ENCODE measurements around the gene FBXL16. TPM values are rescaled to one million over a fixed set of nuclear protein-coding genes. Genes with fewer than 3 reads are reported as not detected.

FBXL16 gene
- total RNA-seq, 1 donor from 2014 or later, result 6.4 TPM

DNA sequence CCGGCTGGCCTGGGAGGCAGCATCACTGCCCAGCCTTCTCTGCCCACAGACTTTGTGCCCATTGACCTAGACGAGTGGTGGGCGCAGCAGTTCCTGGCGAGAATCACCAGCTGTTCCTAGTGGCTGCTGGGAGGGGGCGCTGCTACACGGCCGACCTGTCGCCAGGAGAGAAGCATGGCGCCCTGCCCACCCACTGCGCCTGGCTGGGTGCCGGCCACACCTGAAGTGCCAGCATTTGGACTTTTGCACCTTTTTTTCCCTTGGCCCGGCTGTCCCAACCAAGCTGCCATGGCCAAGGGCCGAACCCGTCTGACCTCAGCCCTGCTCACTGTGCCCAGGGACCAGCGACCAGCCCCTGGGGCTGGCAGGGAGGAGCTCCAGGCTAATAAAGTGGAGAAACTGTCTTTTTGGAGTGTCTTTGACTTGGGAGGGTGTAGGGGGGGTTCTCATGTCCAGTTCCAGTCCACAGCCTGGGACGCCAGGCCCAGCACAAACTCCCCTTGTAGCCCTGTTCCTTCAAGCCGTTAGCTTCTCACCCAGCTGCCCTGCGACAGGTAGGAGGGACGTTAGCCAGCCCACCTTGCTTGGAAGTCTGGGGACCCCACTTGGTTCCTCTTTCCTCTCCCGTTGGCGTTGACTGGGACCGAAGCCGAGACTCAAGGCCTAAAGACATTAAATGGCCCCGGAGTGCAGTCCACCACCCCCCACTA, 57.4 kb downstream of the FBXL16 start:
- H3K27ac Mint-ChIP-seq, result peak overlapping the region; percentile 85
- H3K4me1 Mint-ChIP-seq, result peaks cover 10% of the 10 kb centered on the region
- no peaks in the 10 kb centered on the region for H3K9me3 Mint-ChIP-seq
- no peaks in the 10 kb centered on the region for H3K27me3 Mint-ChIP-seq
- H3K36me3 Mint-ChIP-seq (ENCODE audit: low read depth), result peaks cover 10% of the 10 kb centered on the region
- H3K4me3 Mint-ChIP-seq, result peak overlapping the region; percentile 86
- intact Hi-C loops (cut with micrococcal nuclease), result loop anchor here (2.0 kb wide), 2 partner anchors 37 to 59 kb away; partner anchors contain the start of gene JMJD8
- peak; percentile 77 for DNase-seq

DNA sequence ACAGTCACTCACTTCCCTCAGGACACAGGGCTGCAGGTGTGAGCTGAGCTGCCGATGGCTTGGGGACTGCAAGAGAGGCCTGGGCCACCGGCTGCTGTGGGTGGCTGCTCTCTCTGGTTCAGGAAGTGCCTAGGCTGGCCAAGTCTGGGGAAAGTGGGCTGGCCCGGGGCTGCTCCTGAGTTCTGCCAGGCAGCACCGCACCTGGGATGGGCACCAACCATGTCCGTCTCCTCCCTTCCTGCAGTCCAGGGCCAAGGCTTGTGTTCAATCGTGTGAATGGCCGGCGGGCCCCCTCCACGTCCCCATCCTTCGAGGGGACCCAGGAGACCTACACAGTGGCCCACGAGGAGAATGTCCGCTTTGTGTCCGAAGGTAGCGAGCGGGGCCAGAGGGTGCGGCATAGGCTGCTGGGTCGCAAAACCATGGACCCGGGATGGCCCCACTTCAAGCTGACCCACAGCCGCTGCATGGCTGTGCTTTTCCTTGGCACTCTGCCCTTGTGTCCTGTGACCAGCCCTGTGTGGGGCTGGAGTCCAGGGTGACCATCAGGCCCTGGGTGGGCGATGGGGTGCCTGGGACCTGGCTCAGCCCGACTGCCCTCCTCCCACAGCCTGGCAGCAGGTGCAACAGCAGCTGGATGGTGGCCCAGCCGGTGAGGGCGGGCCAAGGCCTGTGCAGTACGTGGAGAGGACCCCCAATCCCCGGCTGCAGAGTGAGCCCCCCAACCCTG, 58.3 kb downstream of the FBXL16 start:
- Mint-ChIP-seq H3K9me3 (no peaks in the 10 kb centered on the region), H3K36me3 (ENCODE audit: low read depth) (peaks cover 10% of the 10 kb centered on the region), H3K4me1 (peaks cover 10% of the 10 kb centered on the region), H3K27me3 (no peaks in the 10 kb centered on the region), H3K4me3 (no peak overlapping the region), H3K27ac (no peak overlapping the region)
- intact Hi-C loops (cut with micrococcal nuclease), result no loop called here
- DNase-seq, result no peak

DNA sequence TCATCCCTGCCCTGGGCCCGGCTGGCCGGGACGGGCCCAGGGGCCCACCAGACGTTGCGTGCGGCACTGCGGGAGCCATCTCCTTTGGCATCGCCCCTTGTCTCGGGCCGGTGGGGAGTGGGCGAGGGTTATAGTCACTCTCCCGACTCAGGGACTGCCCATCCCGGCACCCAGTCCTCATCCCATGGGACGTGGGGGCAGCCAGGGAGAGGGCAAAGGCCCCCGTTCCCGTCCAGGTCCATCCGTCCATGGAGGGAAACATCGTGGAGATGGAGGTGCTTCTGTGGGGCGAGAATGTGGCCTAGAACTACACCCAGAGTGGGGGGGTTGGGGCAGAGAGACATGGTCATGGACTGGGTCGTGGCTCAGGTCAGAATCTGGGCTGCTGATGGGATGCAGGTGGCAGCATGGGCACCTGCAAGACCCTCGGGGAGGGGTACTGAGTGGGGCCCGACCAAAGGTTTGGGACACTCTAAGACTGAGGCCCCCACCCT, 58.9 kb downstream of the FBXL16 start:
- no peaks in the 10 kb centered on the region for H3K27me3 Mint-ChIP-seq
- H3K36me3 Mint-ChIP-seq (ENCODE audit: low read depth), result peaks cover 10% of the 10 kb centered on the region
- H3K9me3 Mint-ChIP-seq, result no peaks in the 10 kb centered on the region
- intact Hi-C loops (cut with micrococcal nuclease), result no loop called here
- H3K4me3 Mint-ChIP-seq, result no peak overlapping the region
- H3K4me1 Mint-ChIP-seq, result peaks cover 10% of the 10 kb centered on the region
- DNase-seq, result no peak
- H3K27ac Mint-ChIP-seq, result no peak overlapping the region

DNA sequence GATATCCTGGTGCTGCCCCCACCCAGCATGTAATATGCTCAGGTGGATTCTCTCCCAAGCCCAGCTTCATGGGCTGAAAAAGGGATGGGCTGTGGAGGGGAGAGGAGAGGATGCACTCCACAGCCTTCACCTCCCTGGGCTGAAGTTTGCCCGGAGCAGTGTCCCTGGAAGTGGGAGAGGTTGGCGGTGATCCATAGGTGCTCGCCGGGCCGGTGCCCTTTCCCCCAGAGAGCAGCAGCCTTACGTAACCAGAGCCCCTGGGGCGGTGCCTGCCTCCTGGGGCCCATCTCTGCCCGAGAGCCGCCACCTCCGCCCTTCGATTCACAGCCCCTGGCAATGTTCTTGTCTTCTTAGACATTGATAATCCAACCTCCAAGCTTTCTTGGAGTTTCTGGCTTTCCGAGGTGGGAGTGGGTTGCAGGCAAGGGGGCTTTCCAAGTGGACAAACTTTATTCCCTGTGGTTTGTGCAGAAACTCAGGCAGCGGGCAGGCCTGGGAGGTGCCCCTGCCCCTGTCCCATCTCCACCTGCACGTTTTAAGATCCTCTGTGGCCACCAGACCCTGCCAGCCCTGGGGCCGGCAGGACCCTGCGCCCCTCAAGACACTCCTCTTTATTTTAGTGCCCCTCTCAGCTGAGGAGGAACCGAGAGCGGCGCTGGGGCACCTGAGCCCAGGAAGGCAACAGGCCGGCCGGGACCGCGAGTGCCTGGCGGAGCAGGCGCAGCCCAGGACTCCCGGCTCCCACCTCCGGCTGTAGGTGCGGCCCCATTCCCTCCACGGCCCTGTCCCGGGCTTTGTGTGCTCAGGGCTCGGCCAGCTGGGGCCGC, 59.5 kb downstream of the FBXL16 start:
- H3K27me3 Mint-ChIP-seq, result no peaks in the 10 kb centered on the region
- no peak overlapping the region for H3K27ac Mint-ChIP-seq

DNA sequence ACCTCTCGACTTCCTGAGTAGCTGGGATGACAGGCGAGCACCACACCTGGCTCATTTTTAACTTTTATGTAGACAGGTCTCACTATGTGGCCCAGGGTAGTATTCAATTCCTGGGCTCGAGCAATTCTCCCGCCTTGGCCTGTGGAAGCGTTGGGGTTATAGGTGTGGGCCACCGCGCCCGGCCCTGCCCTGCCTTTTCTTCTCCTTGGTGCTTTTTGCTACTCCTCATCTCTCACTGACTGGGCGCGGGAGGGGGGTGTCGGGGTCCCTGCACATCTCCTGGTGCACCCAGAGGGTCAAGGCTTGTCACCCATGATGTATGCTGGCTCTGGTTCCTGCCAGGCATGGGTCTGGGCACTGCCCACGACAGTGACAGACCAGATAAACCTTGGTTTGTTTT, 61.0 kb downstream of the FBXL16 start:
- Mint-ChIP-seq H3K9me3 (no peaks in the 10 kb centered on the region), H3K4me3 (peak overlapping the region; percentile 58), H3K27ac (no peak overlapping the region), H3K36me3 (ENCODE audit: low read depth) (peaks cover 10% of the 10 kb centered on the region), H3K27me3 (no peaks in the 10 kb centered on the region), H3K4me1 (peaks cover 10% of the 10 kb centered on the region)
- intact Hi-C loops (cut with micrococcal nuclease), result no loop called here
- no peak for DNase-seq

More for the DNA sequence above, 59.5 kb downstream of the FBXL16 start:
- intact Hi-C loops (cut with micrococcal nuclease), result no loop called here
- H3K36me3 Mint-ChIP-seq (ENCODE audit: low read depth), result peaks cover 10% of the 10 kb centered on the region
- no peak for DNase-seq
- no peaks in the 10 kb centered on the region for H3K9me3 Mint-ChIP-seq
- H3K4me1 Mint-ChIP-seq, result peaks cover 10% of the 10 kb centered on the region
- no peak overlapping the region for H3K4me3 Mint-ChIP-seq

DNA sequence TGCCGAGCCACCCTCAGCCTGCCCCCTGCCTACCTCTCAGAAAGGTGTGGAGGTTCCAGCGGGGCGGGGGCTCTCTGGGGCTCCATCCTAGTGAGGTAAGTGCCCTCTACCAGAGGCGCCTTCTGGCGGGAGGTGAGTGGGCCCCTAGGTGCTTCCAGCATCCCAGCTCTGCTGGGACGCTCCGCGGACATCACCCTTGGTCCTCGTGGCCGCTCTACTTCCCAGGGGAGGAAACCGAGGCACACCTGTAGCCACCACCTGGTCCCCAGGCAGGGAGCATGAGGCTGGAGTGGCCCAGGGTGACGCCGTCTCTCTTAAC, 62.6 kb downstream of the FBXL16 start:
- peak overlapping the region; percentile 67 for H3K27ac Mint-ChIP-seq
- no peaks in the 10 kb centered on the region for H3K9me3 Mint-ChIP-seq
- no peak for DNase-seq
- no peaks in the 10 kb centered on the region for H3K27me3 Mint-ChIP-seq
- H3K36me3 Mint-ChIP-seq (ENCODE audit: low read depth), result peaks cover 8% of the 10 kb centered on the region
- H3K4me3 Mint-ChIP-seq, result peak overlapping the region; percentile 80
- H3K4me1 Mint-ChIP-seq, result peaks cover 10% of the 10 kb centered on the region
- intact Hi-C loops (cut with micrococcal nuclease), result no loop called here

Other genes starting within 250 kb of the FBXL16 start
- 121 and 124 TPM in 2 replicates for gene CAPN15, start 178.1 kb downstream of the FBXL16 start, total RNA-seq
- not detected in 2 replicates for gene PRR35, start 145.4 kb downstream of the FBXL16 start, total RNA-seq
- 1.1 TPM in 2 replicates for gene NHLRC4, start 138.8 kb downstream of the FBXL16 start, total RNA-seq
- gene PIGQ, start 135.8 kb downstream of the FBXL16 start, total RNA-seq, result 43.2 and 50.3 TPM in 2 replicates
- gene RAB40C, start 115.7 kb downstream of the FBXL16 start, total RNA-seq, result 12.5 and 16.5 TPM in 2 replicates
- 0.44 and 0.45 TPM in 2 replicates for gene WFIKKN1, start 74.8 kb downstream of the FBXL16 start, total RNA-seq
- gene METTL26, start 69.5 kb downstream of the FBXL16 start, total RNA-seq, result 146 and 153 TPM in 2 replicates
- 71.2 and 73.0 TPM in 2 replicates for gene MCRIP2, start 64.0 kb downstream of the FBXL16 start, total RNA-seq
- gene WDR90, start 56.4 kb downstream of the FBXL16 start, total RNA-seq, result 99.9 and 111 TPM in 2 replicates
- gene RHOT2, start 37.7 kb downstream of the FBXL16 start, total RNA-seq, result 172 and 183 TPM in 2 replicates
- 1.1 and 1.2 TPM in 2 replicates for gene RHBDL1, start 30.1 kb downstream of the FBXL16 start, total RNA-seq
- 90.2 and 93.8 TPM in 2 replicates for gene STUB1, start 25.4 kb downstream of the FBXL16 start, total RNA-seq
- 60.3 and 61.1 TPM in 2 replicates for gene JMJD8, start 21.5 kb downstream of the FBXL16 start, total RNA-seq
- 22.4 and 24.1 TPM in 2 replicates for gene WDR24, start 15.4 kb downstream of the FBXL16 start, total RNA-seq
- gene METRN, start 9.3 kb upstream of the FBXL16 start, total RNA-seq, result 27.7 and 30.2 TPM in 2 replicates
- gene ANTKMT, start 15.3 kb upstream of the FBXL16 start, total RNA-seq, result 38.5 and 56.3 TPM in 2 replicates
- 6.9 and 8.0 TPM in 2 replicates for gene CCDC78, start 20.6 kb upstream of the FBXL16 start, total RNA-seq
- gene HAGHL, start 21.3 kb upstream of the FBXL16 start, total RNA-seq, result 13.1 and 20.9 TPM in 2 replicates
- 39.5 and 42.5 TPM in 2 replicates for gene CIAO3, start 35.2 kb upstream of the FBXL16 start, total RNA-seq
- gene MSLN, start 54.9 kb upstream of the FBXL16 start, total RNA-seq, result not detected in 2 replicates
- 43.9 and 45.0 TPM in 2 replicates for gene RPUSD1, start 82.6 kb upstream of the FBXL16 start, total RNA-seq
- gene CHTF18, start 82.8 kb upstream of the FBXL16 start, total RNA-seq, result 141 and 147 TPM in 2 replicates
- gene GNG13, start 94.9 kb upstream of the FBXL16 start, total RNA-seq, result not detected in 2 replicates

All from activated CD4-positive, alpha-beta T cell treated with anti-CD3 and anti-CD28 coated beads, Interleukin-2, amount 10 ng/mL, durations not matched to agents 24 days and 14 days (primary cell).